K562 (cell line): ENCODE measurements around the gene AMIGO1. TPM values are rescaled to one million over a fixed set of nuclear protein-coding genes. Genes with fewer than 3 reads are reported as not detected.

Experiments
- ARID1B ChIP-seq: fragments of 450-650 bp; IDR thresholded peaks from 2 replicates; pipeline ENCODE4 v1.6.1; 2016; ENCODE audit warnings: antibody characterized with exemption, mild to moderate bottlenecking, inconsistent platforms
- ATF1 ChIP-seq, 2 experiments: fragments of 450-650 bp in 1 of 2; IDR thresholded peaks; 2 replicates each; pipeline ENCODE4 v1.6.1; 2016; ENCODE audit warnings: missing compliant biosample characterization in 1 of 2, missing genetic modification characterization in 1 of 2
- ATF7 ChIP-seq: fragments of 450-650 bp; IDR thresholded peaks from 2 replicates; pipeline ENCODE4 v1.7.1; 2014; ENCODE audit warnings: mild to moderate bottlenecking, moderate library complexity
- CHD7 ChIP-seq: fragments of 200-600 bp; sonication (generic); IDR thresholded peaks from one replicate; pipeline ENCODE4 v1.6.1; 2012; ENCODE audit warnings: mild to moderate bottlenecking, low read depth, low read length, inconsistent platforms
- HNRNPLL ChIP-seq: fragments of 200-400 bp; formaldehyde crosslinking; IDR thresholded peaks from 2 replicates; pipeline ENCODE4 v1.6.1; 2017; ENCODE audit warnings: low read length, low read depth, mild to moderate bottlenecking; ENCODE audit not compliant: poor library complexity, severe bottlenecking
- KAT7 ChIP-seq: sonication (generic); formaldehyde crosslinking; IDR thresholded peaks from 2 replicates; pipeline ENCODE4 v1.8.0; 2022; ENCODE audit warnings: missing genetic modification reagents, mild to moderate bottlenecking, borderline replicate concordance
- LEF1 ChIP-seq: fragments of 450-650 bp; IDR thresholded peaks from 2 replicates; pipeline ENCODE4 v1.6.1; 2016; ENCODE audit warnings: mild to moderate bottlenecking
- SFPQ ChIP-seq: fragments of 200-400 bp; formaldehyde crosslinking; IDR thresholded peaks from 2 replicates; pipeline ENCODE4 v1.6.1; 2017; ENCODE audit warnings: mild to moderate bottlenecking, low read depth, low read length, moderate library complexity
- SIRT6 ChIP-seq: IDR thresholded peaks from one replicate; pipeline ENCODE4 v1.6.1; 2012; ENCODE audit warnings: low read depth, mild to moderate bottlenecking, control low read depth, inconsistent platforms, low read length, moderate library complexity
- SREBF2 ChIP-seq: sonication (generic); formaldehyde crosslinking; IDR thresholded peaks from 2 replicates; pipeline ENCODE4 v1.4.0; 2020; ENCODE audit warnings: mild to moderate bottlenecking, missing genetic modification reagents
- USF1 ChIP-seq: sonication (generic); formaldehyde crosslinking; IDR thresholded peaks from 2 replicates; pipeline ENCODE4 v1.9.0; 2022; ENCODE audit warnings: mild to moderate bottlenecking, missing genetic modification reagents
- ZKSCAN3 ChIP-seq: fragments of 250-450 bp; sonication (Bioruptor Pico); IDR thresholded peaks from 2 replicates; pipeline ENCODE4 v1.4.0; 2020
- ZNF41 ChIP-seq: fragments of 250-450 bp; sonication (Bioruptor Pico); conservative IDR thresholded peaks from 2 replicates; pipeline ENCODE4 v1.4.0; 2020; ENCODE audit warnings: mild to moderate bottlenecking
- ZSCAN29 ChIP-seq: fragments of 450-650 bp; IDR thresholded peaks from 2 replicates; pipeline ENCODE4 v1.6.1; 2017
- polyA plus RNA-seq, 8 experiments: library from polyadenylated mRNA; depleted of rRNA in 4 of 8; stranded (reverse) in 5 of 8; unstranded in 3 of 8; fragments of >200 nt; fragmentation: Nextera tagmentation in 2 of 8; fragmentation: Illumina TruSeq in 1 of 8; extraction: Ambion mirVana in 2 of 8; extraction: Trizol in 1 of 8; gene quantifications; 2 replicates each; pipeline versions ENCODE4 v1.2.1 to v1.2.3, GENCODE V29; 2011 to 2014; ENCODE audit warnings: inconsistent platforms in 1 of 8, missing spikeins in 1 of 8
- total RNA-seq, 7 experiments: library from RNA; depleted of rRNA in 6 of 7; stranded (reverse); fragments of >200 nt in 6 of 7; fragmentation: Illumina TruSeq in 2 of 7; extraction: Trizol in 2 of 7; gene quantifications; 2 replicates each; pipeline versions ENCODE4 v1.2.1 to v1.2.3, GENCODE V29; 2011 to 2021; ENCODE audit warnings: low replicate concordance in 1 of 7

Gene AMIGO1
- total and polyA plus RNA-seq, 9 of the 15 experiments (the other 6 are each of a cell fraction or from before 2014, with no cell fraction given), result 0.24 to 1.0 (median 0.54) TPM

- TF ChIP-seq ATF1 (CRISPR knock-in tag; IDR thresholded peaks at IDR 0.05) (no peak), ATF1 (tag; IDR thresholded peaks at IDR 0.05) (peak; percentile 81), SIRT6 (no peak), CHD7 (no peak), USF1 (CRISPR knock-in tag) (no peak), ARID1B (no peak; the same call in none of the 2 replicates), ZNF41 (no peak), SFPQ (no peak), HNRNPLL (peak; percentile 60), ATF7 (peak; percentile 82), LEF1 (no peak), KAT7 (CRISPR knock-in tag) (no peak), ZKSCAN3 (CRISPR knock-in tag) (no peak), ZSCAN29 (0 out of 2 replicates have a peak, but pooled peaks have one; percentile 2), SREBF2 (CRISPR knock-in tag) (no peak)
These were observed 15.6 kb downstream of the AMIGO1 start, which contains the start of gene CYB561D1 (continued) for GRCh38 chr1:109493805-109494539.
